K562 (cell line): ENCODE results near the gene DKKL1. TPM values are rescaled to one million over a fixed set of nuclear protein-coding genes. Genes with fewer than 3 reads are reported as not detected.
A peak's percentile ranks its signal among the peaks of the same experiment; 100 is the strongest.

ENCODE experiments used
- ARID1B ChIP-seq: fragments of 450-650 bp; IDR thresholded peaks from 2 replicates; pipeline ENCODE4 v1.6.1; 2016; ENCODE audit warnings: antibody characterized with exemption, mild to moderate bottlenecking, inconsistent platforms
- BCOR ChIP-seq: fragments of 450-650 bp; IDR thresholded peaks from 2 replicates; pipeline ENCODE4 v1.6.1; 2016
- CHD2 ChIP-seq: IDR thresholded peaks from 2 replicates; pipeline ENCODE4 v1.6.1; 2011; ENCODE audit warnings: low read depth, low read length
- ELF1 ChIP-seq: fragments of 200-800 bp; sonication (Bioruptor generic); IDR thresholded peaks from 2 replicates; pipeline ENCODE4 v1.6.1; 2016; ENCODE audit warnings: missing genetic modification characterization, missing compliant biosample characterization
- GABPA ChIP-seq: fragments of 200-800 bp; sonication (Bioruptor generic); conservative IDR thresholded peaks from 2 replicates; pipeline ENCODE4 v1.6.1; 2016; ENCODE audit warnings: low read depth, missing genetic modification characterization, missing compliant biosample characterization
- GABPB1 ChIP-seq: sonication (generic); formaldehyde crosslinking; IDR thresholded peaks from 2 replicates; pipeline ENCODE4 v1.8.0; 2022; ENCODE audit warnings: mild to moderate bottlenecking, missing genetic modification reagents
- GABPB2 ChIP-seq: fragments of 250-450 bp; sonication (Bioruptor Pico); conservative IDR thresholded peaks from 2 replicates; pipeline ENCODE4 v1.5.1; 2021; ENCODE audit warnings: mild to moderate bottlenecking
- HBP1 ChIP-seq: fragments of 450-650 bp; formaldehyde crosslinking; IDR thresholded peaks from 2 replicates; pipeline ENCODE4 v1.4.0; 2022; ENCODE audit warnings: missing genetic modification characterization
- IFI16 ChIP-seq: fragments of 250-450 bp; sonication (Bioruptor Pico); IDR thresholded peaks from 2 replicates; pipeline ENCODE4 v2.1.2; 2022; ENCODE audit warnings: mild to moderate bottlenecking, inconsistent platforms
- NCOA1 ChIP-seq: fragments of 450-650 bp; IDR thresholded peaks from 2 replicates; pipeline ENCODE4 v1.6.1; 2016; ENCODE audit warnings: low read depth
- PHF20 ChIP-seq: fragments of 450-650 bp; IDR thresholded peaks from 2 replicates; pipeline ENCODE4 v1.6.1; 2018; ENCODE audit not compliant: partially characterized antibody
- PTRF ChIP-seq: fragments of 450-650 bp; IDR thresholded peaks from 2 replicates; pipeline ENCODE4 v1.6.1; 2016; ENCODE audit warnings: mild to moderate bottlenecking, missing genetic modification characterization, missing compliant biosample characterization
- RNF219 ChIP-seq: fragments of 250-450 bp; sonication (Bioruptor Pico); IDR thresholded peaks from 2 replicates; pipeline ENCODE4 v1.5.0; 2022; ENCODE audit warnings: mild to moderate bottlenecking
- SPI1 ChIP-seq: IDR thresholded peaks from 2 replicates; pipeline ENCODE4 v1.6.1; 2011; ENCODE audit warnings: low read depth, low read length, control low read depth, borderline replicate concordance
- TAL1 ChIP-seq: fragments of 450-650 bp; IDR thresholded peaks from 2 replicates; pipeline ENCODE4 v1.6.1; 2016; ENCODE audit warnings: mild to moderate bottlenecking
- TEAD4 ChIP-seq, 2 experiments: sonication (generic) in 1 of 2; formaldehyde crosslinking in 1 of 2; IDR thresholded peaks; 2 replicates each; pipeline versions ENCODE4 v1.6.1 to v1.8.0; 2012 to 2022; ENCODE audit warnings: borderline replicate concordance in 1 of 2, inconsistent platforms in 1 of 2, low read length in 1 of 2, mild to moderate bottlenecking in 1 of 2, missing genetic modification reagents in 1 of 2
- TRIM25 ChIP-seq: fragments of 450-650 bp; IDR thresholded peaks from 2 replicates; pipeline ENCODE4 v1.7.0; 2016; ENCODE audit warnings: borderline replicate concordance
- ZBTB1 ChIP-seq: sonication (generic); formaldehyde crosslinking; IDR thresholded peaks from 2 replicates; pipeline ENCODE4 v1.8.1; 2023; ENCODE audit warnings: missing genetic modification reagents, low read depth, mild to moderate bottlenecking, borderline replicate concordance
- ZBTB7A ChIP-seq: IDR thresholded peaks from 2 replicates; pipeline ENCODE4 v1.6.1; 2011; ENCODE audit warnings: low read depth, mild to moderate bottlenecking, low read length, moderate library complexity, borderline replicate concordance; ENCODE audit not compliant: control insufficient read depth
- ZNF121 ChIP-seq: sonication (generic); formaldehyde crosslinking; conservative IDR thresholded peaks from 2 replicates; pipeline ENCODE4 v1.8.0; 2022; ENCODE audit warnings: missing genetic modification reagents
- ZNF175 ChIP-seq: fragments of 200-800 bp; sonication (Bioruptor generic); IDR thresholded peaks from 2 replicates; pipeline ENCODE4 v1.6.1; 2016; ENCODE audit warnings: low read depth, mild to moderate bottlenecking, missing genetic modification characterization, missing compliant biosample characterization
- ZNF217 ChIP-seq: sonication (generic); formaldehyde crosslinking; IDR thresholded peaks from 2 replicates; pipeline ENCODE4 v1.8.0; 2022; ENCODE audit warnings: mild to moderate bottlenecking, missing genetic modification reagents
- ZNF589 ChIP-seq: fragments of 200-800 bp; sonication (Bioruptor generic); IDR thresholded peaks from 2 replicates; pipeline ENCODE4 v1.6.1; 2016; ENCODE audit warnings: low read depth, missing genetic modification characterization, missing compliant biosample characterization
- ZNF766 ChIP-seq: fragments of 200-800 bp; sonication (Bioruptor generic); conservative IDR thresholded peaks from 2 replicates; pipeline ENCODE4 v1.6.1; 2016; ENCODE audit warnings: missing genetic modification characterization, missing compliant biosample characterization
- ZNF785 ChIP-seq: fragments of 250-450 bp; sonication (Bioruptor Pico); IDR thresholded peaks from 2 replicates; pipeline ENCODE4 v1.4.0; 2020; ENCODE audit warnings: mild to moderate bottlenecking
- polyA plus RNA-seq, 8 experiments: library from polyadenylated mRNA; depleted of rRNA in 4 of 8; stranded (reverse) in 5 of 8; unstranded in 3 of 8; fragments of >200 nt; fragmentation: Nextera tagmentation in 2 of 8; fragmentation: Illumina TruSeq in 1 of 8; extraction: Ambion mirVana in 2 of 8; extraction: Trizol in 1 of 8; gene quantifications; 2 replicates each; pipeline versions ENCODE4 v1.2.1 to v1.2.3, GENCODE V29; 2011 to 2014; ENCODE audit warnings: inconsistent platforms in 1 of 8, missing spikeins in 1 of 8
- total RNA-seq, 7 experiments: library from RNA; depleted of rRNA in 6 of 7; stranded (reverse); fragments of >200 nt in 6 of 7; fragmentation: Illumina TruSeq in 2 of 7; extraction: Trizol in 2 of 7; gene quantifications; 2 replicates each; pipeline versions ENCODE4 v1.2.1 to v1.2.3, GENCODE V29; 2011 to 2021; ENCODE audit warnings: low replicate concordance in 1 of 7

Gene DKKL1
- total and polyA plus RNA-seq, 9 of the 15 experiments (the other 6 are each of a cell fraction or from before 2014, with no cell fraction given): 0.15 to 1.7 (median 0.52) TPM

GRCh38 chr19:49409441-49410029, 45.9 kb downstream of the DKKL1 start (continued):
- no peak for TF ChIP-seq TEAD4 (IDR thresholded peaks at IDR 0.05; ENCODE audit: low read length)
- TF ChIP-seq TEAD4 (CRISPR knock-in tag; IDR thresholded peaks at IDR 0.05; ENCODE audit: borderline replicate concordance): no peak
- TF ChIP-seq GABPA (tag): peak; percentile 75
- TF ChIP-seq ZNF121: no peak
- peak; percentile 41; the same call in 1 of the 2 replicates for TF ChIP-seq ARID1B
- TF ChIP-seq TAL1: no peak
- peak; percentile 100 for TF ChIP-seq SPI1
- no peak for TF ChIP-seq NCOA1
- TF ChIP-seq ZNF217: no peak
- TF ChIP-seq IFI16: no peak
- peak; percentile 29; the same call in 1 of the 2 replicates for TF ChIP-seq GABPB1
- no peak for TF ChIP-seq ZBTB7A
- no peak for TF ChIP-seq PTRF (tag)
- TF ChIP-seq PHF20: peak; percentile 13
- peak; percentile 82 for TF ChIP-seq ELF1 (tag)
- peak; percentile 60; the same call in 1 of the 2 replicates for TF ChIP-seq ZNF766 (CRISPR knock-in tag)
- no peak for TF ChIP-seq ZBTB1 (CRISPR knock-in tag)
- TF ChIP-seq ZNF589 (CRISPR knock-in tag): peak; percentile 92
- TF ChIP-seq TRIM25: no peak
- no peak for TF ChIP-seq RNF219 (CRISPR knock-in tag)
- TF ChIP-seq ZNF785 (CRISPR knock-in tag): no peak
- TF ChIP-seq CHD2: no peak
- TF ChIP-seq ZNF175 (CRISPR knock-in tag): 0 out of 2 replicates have a peak, but pooled peaks have one; percentile 76
- peak; percentile 71; the same call in 1 of the 2 replicates for TF ChIP-seq HBP1 (CRISPR knock-in tag)
- no peak for TF ChIP-seq GABPB2
- TF ChIP-seq BCOR: no peak
